ENCODE results near the gene TUSC7.

GRCh38 chr3:116739678-116740077 is 30.1 kb downstream of the TUSC7 start:
- TF ChIP-seq CTCF (IDR thresholded peaks at IDR 0.05) (no peak), POLR2A (IDR thresholded peaks at IDR 0.05) (no peak)

All from thyroid gland (tissue), 4 donors.